LNCaP clone FGC (cell line): ENCODE results near the gene RBBP5.

ENCODE experiments used
- DNase-seq: peaks from one replicate; pipeline ENCODE4 v3.0.0-alpha.2; 2011; ENCODE audit warnings: low read depth
- H3K4me3 ChIP-seq: 2 replicates; pipeline ENCODE4 v1.5.1; 2011; ENCODE audit warnings: mild to moderate bottlenecking, low read depth, low read length, control low read depth
- CTCF ChIP-seq: IDR thresholded peaks from 2 replicates; pipeline ENCODE4 v1.5.1; 2012; ENCODE audit warnings: mild to moderate bottlenecking; ENCODE audit not compliant: control insufficient read depth, insufficient read depth; ENCODE audit errors: extremely low read depth

The RBBP5 gene

DNA sequence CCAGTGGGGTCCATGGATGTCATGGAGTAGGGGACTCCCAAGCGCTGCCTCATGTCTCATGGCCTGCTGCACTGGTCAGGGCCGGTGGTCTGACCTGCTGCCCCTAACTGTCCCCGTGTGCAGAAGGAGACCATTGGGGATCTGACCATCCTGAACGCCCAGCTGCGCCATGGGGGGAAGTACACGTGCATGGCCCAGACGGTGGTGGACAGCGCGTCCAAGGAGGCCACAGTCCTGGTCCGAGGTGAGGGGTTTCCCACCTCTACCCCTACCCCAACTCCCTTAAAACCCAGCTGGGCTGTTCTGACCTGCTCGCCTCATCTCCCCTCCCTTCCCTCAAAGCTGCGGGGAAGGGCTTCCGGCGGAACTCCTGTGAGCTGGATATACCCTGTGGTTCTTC is 56.1 kb downstream of the RBBP5 start:
- no peak overlapping the region for H3K4me3 ChIP-seq
- DNase-seq, result no peak
- no peak for TF ChIP-seq CTCF

- no peak for TF ChIP-seq CTCF
- DNase-seq, result no peak
- H3K4me3 ChIP-seq, result no peak overlapping the region
Observed at GRCh38 chr1:205064741-205065316, 56.9 kb downstream of the RBBP5 start.

- DNase-seq, result no peak
- no peak overlapping the region for H3K4me3 ChIP-seq
- TF ChIP-seq CTCF, result no peak
Observed at GRCh38 chr1:205064301-205064700, 57.5 kb downstream of the RBBP5 start.

DNA sequence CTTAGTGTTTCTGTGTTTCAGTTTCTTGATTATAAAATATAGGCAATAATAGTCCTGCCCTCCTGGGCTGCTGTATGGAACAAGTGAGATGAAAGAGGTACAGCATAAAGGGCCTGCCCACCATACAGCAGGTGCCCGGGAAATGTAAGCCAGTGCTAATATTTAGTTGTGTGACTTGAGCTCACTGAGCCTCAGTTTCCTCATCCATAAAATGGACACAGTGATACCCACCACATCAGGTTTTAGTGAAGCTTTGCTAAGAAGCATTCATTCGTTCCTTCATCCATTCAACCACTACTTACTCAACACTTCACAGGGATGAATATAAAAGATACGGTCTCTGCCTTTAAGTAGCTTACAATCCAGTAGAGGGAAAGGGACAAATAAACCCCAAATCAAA is 58.9 kb downstream of the RBBP5 start:
- DNase-seq, result no peak
- TF ChIP-seq CTCF, result no peak
- H3K4me3 ChIP-seq, result no peak overlapping the region

GRCh38 chr1:205062319-205062718 is 59.5 kb downstream of the RBBP5 start:
- no peak for TF ChIP-seq CTCF
- H3K4me3 ChIP-seq, result no peak overlapping the region
- DNase-seq, result no peak

GRCh38 chr1:205061665-205062069 is 60.1 kb downstream of the RBBP5 start:
- H3K4me3 ChIP-seq, result no peak overlapping the region
- TF ChIP-seq CTCF, result peak; percentile 96
- peak; percentile 70 for DNase-seq

DNA sequence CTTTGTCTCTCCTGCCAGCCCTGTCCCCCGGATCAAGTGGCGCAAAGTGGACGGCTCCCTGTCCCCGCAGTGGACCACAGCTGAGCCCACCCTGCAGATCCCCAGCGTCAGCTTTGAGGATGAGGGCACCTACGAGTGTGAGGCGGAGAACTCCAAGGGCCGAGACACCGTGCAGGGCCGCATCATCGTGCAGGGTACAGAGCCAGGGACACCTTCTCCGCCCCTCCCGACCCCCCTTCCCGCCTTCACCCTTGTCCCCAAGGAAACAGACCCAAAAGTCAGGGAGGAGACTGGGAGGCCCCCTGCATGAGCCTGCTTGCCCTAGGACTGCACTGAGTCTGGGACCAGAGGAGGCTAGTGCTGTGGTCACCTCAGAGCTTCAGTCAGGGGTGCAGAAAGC is 60.6 kb downstream of the RBBP5 start:
- DNase-seq, result no peak
- H3K4me3 ChIP-seq, result no peak overlapping the region
- TF ChIP-seq CTCF, result no peak
